NCI-H82 treated with DMSO at 0.1 percent for 48 hours (cell line): ENCODE results near the gene SHCBP1L.
"Not testable (repeated sequence)": the region's sequence is repeated elsewhere in the genome, so short reads cannot be mapped to it uniquely, and the experiment has no call there.

ENCODE experiments used
- DNase-seq: peaks from one replicate; lab custom pipeline; 2025; ENCODE audit not compliant: unreplicated experiment; lab: John Stamatoyannopoulos, UW

Gene SHCBP1L

DNA sequence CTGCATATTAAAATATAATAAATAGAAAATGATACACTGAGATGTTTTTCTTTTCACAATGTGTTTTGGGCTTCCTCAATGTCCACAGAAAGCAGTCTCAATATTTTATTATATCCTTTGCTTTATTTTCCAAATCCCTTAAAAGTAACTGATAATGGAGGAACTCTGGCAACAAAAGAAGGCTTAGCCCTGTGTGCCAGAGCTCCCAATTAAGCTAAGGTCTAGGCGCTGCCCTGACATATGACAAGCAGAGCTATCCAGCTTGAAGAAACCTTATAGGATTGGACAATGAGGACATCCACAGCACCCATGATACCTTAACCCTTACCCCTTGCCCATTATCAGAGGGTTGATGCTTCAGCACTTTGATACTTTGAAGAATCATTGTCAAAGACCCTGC is 12.9 kb upstream of the SHCBP1L start:
- no peak for DNase-seq

DNA sequence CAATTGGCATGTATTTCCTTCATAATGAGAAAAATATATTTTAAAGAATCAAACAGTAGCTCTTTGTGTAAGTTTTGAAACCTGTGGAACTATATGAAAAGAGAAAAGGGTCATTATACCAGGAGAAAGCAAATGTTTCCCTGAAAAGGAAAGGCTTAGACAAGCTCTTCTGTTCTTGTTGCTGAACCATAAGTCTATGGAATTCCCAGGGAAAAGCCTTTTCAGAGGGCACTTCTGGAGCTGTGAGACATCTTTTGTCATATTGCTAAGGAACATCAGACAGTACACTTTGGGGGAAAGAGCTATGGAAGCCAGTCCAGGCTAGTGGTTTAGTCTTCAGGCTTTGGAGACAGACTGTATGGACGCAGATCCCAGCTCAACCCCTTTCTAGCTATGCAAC is 12.1 kb upstream of the SHCBP1L start:
- no peak for DNase-seq

DNA sequence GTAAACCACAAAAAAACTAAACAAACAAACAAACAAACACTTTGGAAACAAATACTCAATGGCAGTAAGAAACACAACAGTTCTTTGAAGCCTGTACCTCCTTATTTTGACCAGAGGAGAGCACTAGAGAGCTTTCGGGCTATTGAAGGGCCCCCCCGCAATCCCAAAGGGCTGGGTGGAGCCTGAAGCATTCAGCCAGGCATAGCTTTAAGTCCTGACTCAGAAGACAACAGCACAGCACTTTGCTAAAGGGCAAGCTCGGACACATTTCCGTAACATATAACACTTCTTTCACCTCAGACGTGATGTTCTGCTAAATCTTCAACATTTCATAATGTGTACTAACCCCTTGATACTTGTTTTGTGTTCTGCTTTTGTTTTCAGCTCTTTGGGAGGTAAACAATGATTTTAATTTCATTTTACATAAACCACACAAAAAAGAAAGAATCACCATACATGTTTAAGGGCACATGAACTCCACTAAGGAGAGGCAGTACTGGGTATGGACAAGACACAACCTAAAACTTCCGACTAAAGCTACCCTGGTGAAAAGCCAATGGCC is 9.7 kb upstream of the SHCBP1L start:
- DNase-seq = peak; percentile 82

DNA sequence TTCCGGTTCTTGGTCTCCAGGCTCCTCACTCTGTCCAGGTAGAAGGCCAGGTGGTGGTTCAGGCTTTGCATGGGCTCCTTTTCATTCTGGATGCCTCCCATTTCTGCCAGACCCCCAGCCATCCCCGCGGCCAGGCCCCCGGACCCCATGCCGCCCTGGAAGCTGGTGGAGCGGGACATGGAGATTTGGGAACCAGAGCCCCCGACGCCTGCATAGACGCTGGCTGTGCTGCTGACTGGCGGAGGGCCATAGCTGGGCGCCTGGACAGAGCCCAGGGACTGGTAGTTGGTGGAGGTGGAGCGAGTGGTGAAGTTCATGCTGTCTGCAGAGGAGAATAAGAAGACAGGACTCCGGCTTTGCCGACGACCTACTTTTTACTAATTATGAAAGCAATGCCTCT is 7.1 kb upstream of the SHCBP1L start:
- DNase-seq = no peak

DNA sequence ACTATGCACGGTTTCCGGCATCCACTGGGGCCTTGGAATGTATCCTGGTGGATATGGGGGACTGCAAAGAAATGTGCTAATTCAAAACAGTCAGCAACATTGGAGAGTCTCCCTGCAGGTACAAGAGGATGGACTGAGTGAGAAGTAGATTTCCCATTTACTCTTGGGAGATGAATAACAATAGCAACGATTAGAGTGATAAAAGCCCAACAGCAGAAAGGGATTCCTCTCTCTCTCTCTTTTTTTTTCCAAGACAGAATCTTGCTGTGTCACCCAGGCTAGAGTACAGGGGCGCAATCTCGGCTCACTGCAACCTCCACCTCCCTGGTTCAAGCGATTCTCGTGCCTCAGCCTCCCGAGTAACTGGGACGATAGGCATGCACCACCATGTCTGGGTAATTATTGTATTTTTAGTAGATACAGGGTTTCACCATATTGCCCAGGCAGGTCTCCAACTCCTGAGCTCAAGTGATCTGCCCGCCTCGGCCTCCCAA is 5.0 kb upstream of the SHCBP1L start:
- no peak for DNase-seq

DNA sequence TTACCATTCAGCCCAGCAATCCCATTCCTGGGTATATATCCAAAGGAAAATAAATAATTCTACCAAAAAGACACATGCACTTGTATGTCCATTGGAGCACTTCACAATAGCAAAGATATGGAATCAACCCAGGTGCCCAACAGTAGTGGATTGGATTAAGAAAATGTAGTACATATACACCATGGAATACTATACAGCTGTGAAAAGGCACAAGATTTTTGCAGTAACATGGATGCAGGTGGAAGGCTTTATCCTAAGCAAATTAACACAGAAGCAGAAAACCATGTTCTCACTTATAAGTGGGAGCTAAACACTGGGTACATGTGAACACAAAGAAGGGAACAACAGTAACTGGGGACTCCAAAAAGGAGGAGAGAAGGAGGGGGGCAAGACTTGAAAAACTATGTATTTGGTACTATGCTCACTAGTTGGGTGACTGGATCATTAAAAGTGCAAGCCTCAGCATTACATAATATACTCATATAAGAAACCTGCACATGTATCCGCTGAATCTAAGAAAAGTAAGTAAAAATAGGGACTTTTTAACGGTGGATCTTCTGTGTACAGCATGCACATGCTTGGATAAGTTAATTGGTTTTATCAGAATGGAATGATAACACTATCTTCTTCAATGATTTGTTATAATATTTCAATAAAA is 3.9 kb upstream of the SHCBP1L start:
- no peak for DNase-seq

DNA sequence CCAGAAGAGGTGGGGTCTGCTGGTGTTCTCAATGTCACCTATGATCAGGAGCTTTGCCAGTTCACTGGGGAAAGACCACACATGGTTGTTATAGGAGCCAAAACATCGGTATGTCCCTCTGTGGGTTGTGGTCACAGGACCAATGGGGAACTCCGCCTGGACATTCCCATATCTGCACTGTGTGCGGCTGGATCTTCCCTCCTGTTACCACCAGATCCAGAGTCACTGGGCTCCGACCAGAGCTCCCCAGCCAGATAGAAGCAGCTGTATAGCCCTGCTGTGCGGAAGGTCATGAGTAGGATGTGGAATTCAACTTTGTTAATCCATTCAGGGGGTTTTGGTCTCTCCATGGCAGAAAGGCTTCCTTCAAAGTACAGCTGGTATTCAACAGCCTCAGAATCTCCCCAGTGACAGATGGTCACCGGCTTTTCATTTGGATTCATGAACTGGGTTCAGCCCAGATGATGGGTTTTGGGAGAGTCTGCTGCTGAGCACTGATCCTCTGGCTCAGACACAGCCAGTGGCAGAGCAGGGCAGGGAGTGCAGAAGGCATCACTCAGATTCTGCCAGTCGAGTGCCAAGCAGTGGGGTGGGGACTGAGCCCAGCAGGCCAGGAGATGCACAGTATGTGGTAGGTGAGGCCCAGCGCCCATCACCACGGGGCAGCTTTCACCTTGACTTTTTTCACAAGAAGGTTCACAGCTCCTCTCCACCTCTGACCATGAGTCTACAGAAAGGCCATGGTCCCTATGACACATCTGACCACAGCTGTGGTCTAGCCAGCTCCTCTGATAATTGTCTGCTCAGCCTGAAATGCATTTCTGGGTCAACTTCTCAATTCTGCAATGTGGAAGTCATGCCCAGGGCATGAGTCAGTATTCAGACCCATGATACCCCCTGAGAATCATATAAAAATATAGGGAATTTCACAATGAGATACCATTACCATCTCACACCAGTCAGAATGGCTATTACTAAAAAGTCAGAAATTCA is 2.9 kb upstream of the SHCBP1L start:
- DNase-seq = peak; percentile 97

DNA sequence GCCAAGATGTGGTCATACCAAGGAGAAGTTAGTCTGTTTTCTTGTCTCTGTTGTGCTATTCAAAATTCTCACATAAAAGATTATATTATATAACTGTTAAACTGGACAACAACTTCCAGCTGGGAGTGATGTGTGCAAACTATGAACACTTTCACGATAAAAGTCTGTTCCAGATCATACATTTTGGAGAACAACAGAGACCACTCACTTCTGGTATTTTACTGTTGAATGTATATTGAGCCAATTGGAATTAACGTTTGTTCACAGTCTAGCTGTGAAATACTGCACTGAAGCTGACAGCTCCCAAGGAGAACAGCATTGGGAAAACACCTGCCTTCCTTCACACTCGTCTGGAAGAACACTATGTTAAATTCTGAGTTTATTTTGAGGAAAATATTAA is 860 bp upstream of the SHCBP1L start:
- no peak for DNase-seq

DNA sequence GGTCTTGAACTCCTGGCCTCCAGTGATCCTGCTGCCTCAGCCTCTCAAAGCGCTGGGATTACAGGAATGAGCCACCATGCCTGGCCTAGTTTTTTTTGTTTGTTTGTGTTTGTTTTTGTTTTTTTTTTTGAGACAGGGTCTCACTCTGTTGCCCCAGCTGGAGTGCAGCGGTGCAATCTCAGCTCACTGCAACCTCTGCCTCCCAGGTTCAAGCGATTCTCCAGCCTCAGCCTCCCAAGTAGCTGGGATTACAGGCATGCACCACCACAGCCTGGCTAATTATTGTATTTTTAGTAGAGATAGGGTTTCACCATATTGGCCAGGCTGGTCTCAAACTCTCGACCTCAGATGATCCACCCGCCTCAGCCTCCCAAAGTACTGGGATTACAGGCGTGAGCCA is 9.6 kb downstream of the SHCBP1L start:
- not testable (repeated sequence) for DNase-seq

DNA sequence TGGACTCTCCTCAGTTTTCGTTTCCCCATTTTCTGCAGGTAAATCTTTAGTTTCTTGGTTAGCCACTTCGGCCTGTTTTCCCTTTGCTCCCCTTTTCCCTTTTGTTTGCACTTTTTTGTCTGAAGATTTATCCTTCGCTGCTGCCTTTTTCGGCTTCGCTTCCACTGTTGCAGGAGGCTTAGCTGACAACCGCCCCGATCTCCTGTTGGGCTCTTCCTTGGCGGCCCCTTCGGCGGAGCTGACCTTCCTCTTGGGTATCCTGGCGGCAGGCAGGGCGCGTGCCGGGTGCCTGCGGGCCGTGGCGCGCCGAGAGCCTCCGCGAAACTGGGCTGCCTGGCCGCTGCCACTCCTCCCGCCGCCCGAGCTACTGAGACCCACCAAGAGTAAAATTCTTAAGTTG is 10.8 kb downstream of the SHCBP1L start:
- not testable (repeated sequence) for DNase-seq

DNA sequence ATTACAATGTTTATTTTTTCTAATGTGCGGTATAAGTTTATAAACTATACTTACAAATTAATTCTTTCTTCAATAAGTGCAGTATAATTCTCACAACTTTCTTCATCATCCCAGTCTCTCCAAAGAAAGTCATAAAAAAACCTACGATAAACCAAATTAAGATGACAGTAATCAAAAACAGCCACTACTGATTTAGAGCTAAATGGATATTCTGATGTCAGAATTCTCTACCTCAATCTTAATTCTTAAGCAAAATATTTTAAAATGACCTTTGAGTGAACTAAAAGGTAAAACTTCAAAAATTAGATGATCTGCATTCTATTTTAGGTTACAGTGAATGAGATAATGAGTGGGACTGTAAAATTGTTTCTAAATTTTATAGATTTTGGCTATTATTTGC is 13.6 kb downstream of the SHCBP1L start:
- no peak for DNase-seq

DNA sequence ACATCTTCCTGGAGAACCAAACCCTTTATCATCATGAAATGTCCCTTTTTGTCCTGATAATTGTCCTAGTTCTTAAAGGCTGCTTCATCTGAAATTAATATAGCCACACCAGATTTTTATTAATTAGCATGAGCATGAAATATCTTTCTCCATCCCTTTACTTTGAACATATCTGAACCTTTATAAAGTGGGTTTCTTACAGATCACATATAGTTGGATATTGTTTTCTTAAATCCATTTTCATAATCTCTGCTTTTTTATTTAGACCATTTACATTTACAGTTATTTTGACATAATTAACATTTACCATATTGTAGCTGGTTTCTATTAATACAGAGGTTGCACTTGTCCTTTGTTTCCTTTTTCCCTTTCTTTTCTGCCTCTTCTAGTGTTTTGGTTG is 17.2 kb downstream of the SHCBP1L start:
- no peak for DNase-seq

DNA sequence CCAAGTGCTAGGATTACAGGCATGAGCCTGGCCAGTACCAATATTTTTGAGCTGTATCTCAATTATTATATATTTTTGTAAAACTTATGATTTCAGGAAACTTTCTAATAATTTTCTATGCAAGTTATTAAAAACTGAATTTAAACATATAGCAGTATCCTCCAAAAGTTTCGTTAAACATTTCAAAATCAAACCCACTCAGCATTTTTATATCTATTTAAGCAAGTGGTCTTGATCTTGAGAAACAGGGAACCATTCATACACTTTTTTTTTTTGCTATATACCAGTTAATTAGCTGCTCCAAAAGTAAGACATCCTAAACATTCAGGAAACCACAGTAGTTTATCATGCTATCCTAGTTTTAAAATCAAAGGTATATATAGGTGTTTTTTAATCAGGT is 22.0 kb downstream of the SHCBP1L start:
- DNase-seq = no peak

DNA sequence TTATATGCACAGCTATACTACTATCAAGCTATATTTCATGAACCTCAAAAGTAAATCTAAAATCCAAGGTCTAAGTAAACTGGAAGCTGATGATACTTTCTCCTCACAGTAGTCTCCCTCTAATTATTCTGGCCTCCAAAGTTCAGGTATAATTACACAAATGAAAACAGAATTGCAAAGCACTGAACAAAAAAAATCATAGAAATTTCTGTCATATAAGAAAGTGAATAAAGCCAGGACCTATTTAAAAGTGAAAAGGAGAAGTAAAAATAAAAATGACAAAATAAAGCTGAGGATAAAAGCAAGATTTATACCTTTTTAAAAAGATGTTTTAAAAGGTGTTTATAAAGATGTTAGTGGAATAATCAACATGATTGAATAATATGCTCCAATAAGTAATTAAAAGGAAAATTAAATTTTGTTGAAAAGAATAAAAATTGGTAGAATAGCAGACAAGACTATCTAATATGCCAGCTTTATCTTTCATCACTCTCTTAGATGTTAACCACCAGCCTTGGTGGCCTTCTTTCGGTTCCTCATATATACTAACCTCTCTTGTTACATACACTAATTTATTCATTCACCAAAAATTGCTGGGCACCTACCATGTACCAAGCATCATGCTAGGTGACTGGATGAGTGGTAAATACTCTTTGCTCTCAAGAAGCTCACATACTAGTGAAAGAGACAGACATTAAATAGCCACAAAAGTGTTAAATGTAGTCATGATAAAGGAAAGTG is 25.1 kb downstream of the SHCBP1L start:
- no peak for DNase-seq

DNA sequence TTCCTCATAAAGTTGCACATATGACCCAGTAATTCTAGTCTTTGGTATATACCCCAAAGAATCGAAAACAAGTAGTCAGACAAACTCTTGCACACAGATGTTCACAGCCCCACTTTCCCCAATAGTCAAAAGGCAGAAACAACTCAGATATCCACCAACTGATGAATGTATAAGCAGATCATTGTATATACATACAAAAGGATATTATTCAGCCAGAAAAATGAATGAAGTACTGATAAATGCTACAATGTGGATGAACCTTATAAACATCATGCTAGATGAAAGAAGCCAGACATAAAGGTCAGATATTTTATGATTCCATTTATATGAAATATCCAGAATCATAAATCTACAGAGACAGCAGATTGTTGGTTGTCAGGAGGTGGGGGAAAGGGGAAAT is 27.3 kb downstream of the SHCBP1L start:
- DNase-seq = no peak

DNA sequence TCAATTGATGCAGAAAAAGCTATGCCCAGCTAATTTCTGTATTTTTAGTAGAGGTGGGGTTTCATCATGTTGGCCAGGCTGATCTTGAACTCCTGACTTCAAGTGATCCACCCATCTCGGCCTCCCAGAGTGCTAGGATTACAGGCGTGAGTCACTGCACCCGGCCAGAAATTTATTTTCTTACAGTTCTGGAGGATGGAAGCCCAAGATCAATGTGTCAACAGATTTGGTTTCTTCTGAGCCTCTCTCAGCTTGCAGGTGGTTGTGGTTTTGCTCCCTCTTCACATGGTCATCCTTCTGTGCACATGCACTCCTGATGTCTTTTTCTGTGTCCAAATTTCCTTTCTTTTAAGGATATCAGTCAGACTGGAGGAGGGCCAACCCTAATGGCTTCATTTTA is 35.6 kb downstream of the SHCBP1L start:
- no peak for DNase-seq

DNA sequence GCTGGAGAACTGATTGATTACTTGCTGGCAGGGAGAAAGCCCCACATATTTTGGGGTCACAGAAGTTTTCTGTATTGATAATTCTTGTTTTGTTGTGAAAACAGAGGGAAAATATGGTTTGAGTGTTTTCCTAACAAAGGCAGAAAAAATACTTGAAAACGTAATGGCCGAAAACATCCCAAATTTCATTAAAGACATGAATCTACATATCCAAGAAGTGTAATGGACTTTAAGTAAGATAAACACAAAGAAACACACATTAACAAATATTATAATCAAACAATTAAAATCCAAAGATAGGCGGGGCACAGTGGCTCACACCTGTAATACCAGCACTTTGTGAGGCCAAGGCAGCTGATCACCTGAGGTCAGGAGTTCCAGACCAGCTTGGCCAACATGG is 39.6 kb downstream of the SHCBP1L start:
- DNase-seq = no peak

DNA sequence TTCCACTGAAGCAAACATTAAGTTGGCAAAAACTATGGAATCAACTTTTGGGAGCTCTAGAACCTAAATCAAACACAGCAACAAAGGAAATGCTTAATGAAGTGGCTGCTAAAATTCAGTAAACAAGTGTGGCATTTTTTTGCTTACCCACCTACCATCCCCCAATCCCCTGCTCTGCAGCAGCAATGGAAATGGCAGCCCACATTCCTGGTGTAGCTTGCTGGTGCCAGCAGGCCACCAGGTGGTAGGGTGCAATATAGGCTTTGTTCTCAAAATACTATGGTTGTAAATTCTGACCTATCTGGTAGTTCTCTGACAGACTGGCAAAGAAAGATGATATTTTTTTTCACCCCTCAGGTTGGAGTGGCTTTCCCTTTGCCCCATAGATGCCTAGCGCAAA is 42.8 kb downstream of the SHCBP1L start:
- no peak for DNase-seq

DNA sequence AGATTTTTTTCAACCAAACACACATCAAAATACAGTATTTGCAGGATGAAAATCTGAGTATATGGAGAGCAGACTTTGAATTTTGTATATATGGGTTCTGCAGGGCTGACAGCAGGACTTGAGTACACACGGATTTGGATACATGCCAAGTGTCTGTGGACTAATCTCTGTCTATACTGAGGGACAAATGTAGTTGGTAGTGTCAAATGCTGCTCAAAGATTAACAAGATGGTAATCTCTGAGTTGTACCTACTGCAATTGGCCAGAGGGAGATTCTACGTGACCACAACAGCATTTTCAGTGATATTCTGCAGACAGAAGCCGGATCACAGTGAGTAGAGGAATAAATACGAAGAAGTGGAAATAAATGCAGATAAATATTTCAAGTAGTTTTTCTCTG is 43.4 kb downstream of the SHCBP1L start:
- peak; percentile 89 for DNase-seq

DNA sequence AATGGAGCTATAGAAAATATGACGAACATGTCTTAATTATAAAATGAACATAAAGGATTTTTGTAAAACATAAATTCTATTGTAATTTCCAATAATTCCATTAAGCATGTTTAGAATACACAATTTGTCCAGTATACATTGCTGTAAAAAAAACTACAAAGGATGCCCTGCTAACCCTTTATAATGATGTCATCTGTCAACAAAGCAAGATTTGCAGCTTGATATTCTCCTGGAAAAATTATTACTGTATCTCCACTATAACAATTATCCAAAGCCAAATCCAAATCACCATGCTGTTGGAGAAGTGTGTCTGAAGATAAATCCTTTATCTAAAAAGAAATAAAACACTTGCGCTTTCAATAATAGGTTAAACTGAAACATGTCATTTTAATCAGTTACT is 47.6 kb downstream of the SHCBP1L start:
- no peak for DNase-seq

DNA sequence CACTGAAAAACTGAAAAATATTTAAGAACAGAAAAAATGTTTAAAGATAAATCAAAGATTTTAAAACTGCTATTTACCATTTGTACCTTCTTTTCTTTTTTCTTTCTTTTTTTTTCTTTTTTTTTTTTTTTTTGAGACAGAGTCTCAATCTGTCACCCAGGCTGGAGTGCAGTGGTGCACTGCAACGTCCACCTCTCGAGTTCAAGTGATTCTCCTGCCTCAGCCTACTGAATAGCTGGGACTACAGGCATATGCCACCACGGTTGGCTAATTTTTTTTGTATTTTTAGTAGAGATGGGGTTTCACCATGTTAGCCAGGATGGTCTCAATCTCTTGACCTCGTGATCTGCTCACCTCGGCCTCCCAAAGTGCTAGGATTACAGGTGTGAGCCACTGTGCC is 51.0 kb downstream of the SHCBP1L start:
- DNase-seq = not testable (repeated sequence)
